KMS-11 (cell line): ENCODE measurements around the gene BCL7B.

Source experiments
- H2AFZ ChIP-seq: fragments of 200-600 bp; sonication (generic); 2 replicates; pipeline ENCODE4 v1.6.1; 2016; ENCODE audit warnings: antibody characterized with exemption, mixed run types, low read depth
- H3K27ac ChIP-seq: fragments of 200-600 bp; sonication (generic); 2 replicates; pipeline ENCODE4 v1.6.1; 2016; ENCODE audit warnings: mild to moderate bottlenecking, mixed run types
- H3K27me3 ChIP-seq: fragments of 200-600 bp; sonication (generic); 2 replicates; pipeline ENCODE4 v1.6.1; 2017; ENCODE audit warnings: mild to moderate bottlenecking, low read depth, mixed run types, moderate library complexity; ENCODE audit not compliant: insufficient read depth
- H3K36me3 ChIP-seq: fragments of 200-600 bp; sonication (generic); 2 replicates; pipeline ENCODE4 v1.6.1; 2017; ENCODE audit warnings: mild to moderate bottlenecking, mixed run types; ENCODE audit not compliant: insufficient read depth
- H3K4me1 ChIP-seq: fragments of 200-600 bp; sonication (generic); 2 replicates; pipeline ENCODE4 v1.6.1; 2016; ENCODE audit warnings: mild to moderate bottlenecking, low read depth, mixed run types; ENCODE audit not compliant: poor library complexity, severe bottlenecking
- H3K4me2 ChIP-seq: fragments of 200-600 bp; sonication (generic); 2 replicates; pipeline ENCODE4 v1.7.0; 2016; ENCODE audit warnings: mild to moderate bottlenecking, mixed run types
- H3K4me3 ChIP-seq: fragments of 200-600 bp; sonication (generic); IDR thresholded peaks from 2 replicates; pipeline ENCODE4 v1.6.1; 2017; ENCODE audit warnings: low read depth, low read length, mixed read lengths; ENCODE audit not compliant: insufficient read depth
- H3K79me2 ChIP-seq: fragments of 200-600 bp; sonication (generic); 2 replicates; pipeline ENCODE4 v1.6.1; 2016; ENCODE audit warnings: low read depth, mixed run types; ENCODE audit not compliant: insufficient read depth
- H3K9ac ChIP-seq: fragments of 200-600 bp; sonication (generic); 2 replicates; pipeline ENCODE4 v1.6.1; 2016; ENCODE audit warnings: mild to moderate bottlenecking, mixed run types
- H4K20me1 ChIP-seq: fragments of 200-600 bp; sonication (generic); 2 replicates; pipeline ENCODE4 v1.6.1; 2016; ENCODE audit warnings: mild to moderate bottlenecking, mixed run types; ENCODE audit not compliant: insufficient read depth
- CTCF ChIP-seq: fragments of 200-600 bp; sonication (generic); conservative IDR thresholded peaks from 2 replicates; pipeline ENCODE4 v1.6.1; 2017; ENCODE audit warnings: low read depth, mild to moderate bottlenecking, antibody characterized with exemption, low read length, moderate library complexity, mixed read lengths

The BCL7B gene

GRCh38 chr7:73578342-73579128 is 21.0 kb upstream of the BCL7B start, which contains the start of gene TBL2:
TSS of gene TBL2 (minus strand) at chr7:73578579. CDS start at chr7:73578549, 30 bp downstream.
- TF ChIP-seq CTCF: no peak
- peaks cover 35% of the 10 kb centered on the region for H3K79me2 ChIP-seq
- peak within 1 kb of the TSS; percentile 78 for H3K27ac ChIP-seq
- no peaks in the 10 kb centered on the region for H3K27me3 ChIP-seq
- peak within 1 kb of the TSS; percentile 77 for H3K4me2 ChIP-seq
- no peak within 1 kb of the TSS for H3K4me3 ChIP-seq
- peaks cover 9% of the 10 kb centered on the region; the same call in 1 of the 2 replicates for H3K36me3 ChIP-seq
- peak within 1 kb of the TSS; percentile 78 for H2AFZ ChIP-seq
- H3K4me1 ChIP-seq: peaks cover 25% of the 10 kb centered on the region
- no peaks in the 10 kb centered on the region for H4K20me1 ChIP-seq
- peak within 1 kb of the TSS; percentile 99 for H3K9ac ChIP-seq

- TF ChIP-seq CTCF: no peak
- peak overlapping the region; percentile 72 for H2AFZ ChIP-seq
- H3K4me3 ChIP-seq: no peak overlapping the region
- H3K9ac ChIP-seq: peak overlapping the region; percentile 99
- peaks cover 25% of the 10 kb centered on the region for H3K4me1 ChIP-seq
- H3K4me2 ChIP-seq: peak overlapping the region; percentile 70
- H3K79me2 ChIP-seq: peaks cover 35% of the 10 kb centered on the region
- H3K27me3 ChIP-seq: no peaks in the 10 kb centered on the region
- H3K36me3 ChIP-seq: peaks cover 15% of the 10 kb centered on the region; the same call in 1 of the 2 replicates
- H4K20me1 ChIP-seq: no peaks in the 10 kb centered on the region
- H3K27ac ChIP-seq: peak overlapping the region; percentile 78
These were observed 20.3 kb upstream of the BCL7B start for GRCh38 chr7:73577627-73578341.

GRCh38 chr7:73573791-73574190 is 16.3 kb upstream of the BCL7B start:
- no peaks in the 10 kb centered on the region for H3K27me3 ChIP-seq
- TF ChIP-seq CTCF: no peak
- H2AFZ ChIP-seq: no peak overlapping the region
- no peak overlapping the region for H3K27ac ChIP-seq
- peaks cover 35% of the 10 kb centered on the region for H3K79me2 ChIP-seq
- peaks cover 15% of the 10 kb centered on the region; the same call in 1 of the 2 replicates for H3K36me3 ChIP-seq
- no peak overlapping the region for H3K4me2 ChIP-seq
- H3K4me1 ChIP-seq: peaks cover 20% of the 10 kb centered on the region
- H3K9ac ChIP-seq: no peak overlapping the region
- no peak overlapping the region for H3K4me3 ChIP-seq
- H4K20me1 ChIP-seq: no peaks in the 10 kb centered on the region

- Histone ChIP-seq H3K4me3 (no peak overlapping the region), H3K36me3 (peaks cover 15% of the 10 kb centered on the region; the same call in 1 of the 2 replicates), H3K4me2 (no peak overlapping the region), H2AFZ (no peak overlapping the region), H3K79me2 (peaks cover 35% of the 10 kb centered on the region), H4K20me1 (no peaks in the 10 kb centered on the region), H3K4me1 (peaks cover 23% of the 10 kb centered on the region), H3K27me3 (no peaks in the 10 kb centered on the region), H3K27ac (no peak overlapping the region), H3K9ac (no peak overlapping the region)
- TF ChIP-seq CTCF: no peak
These were observed 15.8 kb upstream of the BCL7B start for GRCh38 chr7:73573276-73573675.
